SHP77 (cell line): ENCODE data around the gene RALGAPA1.

Experiments used
- DNase-seq, 2 experiments: peaks; one replicate each; lab custom pipeline; 2025; lab: John Stamatoyannopoulos, UW

Gene RALGAPA1

DNA sequence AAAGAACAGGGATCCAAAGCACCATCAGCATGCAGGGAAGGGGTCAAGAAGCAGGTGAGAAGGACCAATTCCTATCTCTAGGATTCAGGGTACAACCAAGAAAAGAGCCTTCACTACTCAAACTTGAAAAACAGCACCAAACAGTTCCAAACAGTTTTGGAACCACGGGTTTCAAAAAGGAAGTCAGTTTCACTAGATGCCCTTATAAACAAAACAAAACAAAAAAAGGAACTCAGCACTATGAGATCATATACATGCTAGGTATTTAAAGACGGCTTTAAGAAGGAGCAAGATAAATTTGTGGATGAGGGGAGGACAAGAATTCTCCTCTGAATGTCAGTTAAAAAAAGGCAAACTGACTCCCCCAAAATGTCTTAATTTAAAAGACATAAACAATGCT, 269.1 kb downstream of the RALGAPA1 start:
- DNase-seq: no peak

DNA sequence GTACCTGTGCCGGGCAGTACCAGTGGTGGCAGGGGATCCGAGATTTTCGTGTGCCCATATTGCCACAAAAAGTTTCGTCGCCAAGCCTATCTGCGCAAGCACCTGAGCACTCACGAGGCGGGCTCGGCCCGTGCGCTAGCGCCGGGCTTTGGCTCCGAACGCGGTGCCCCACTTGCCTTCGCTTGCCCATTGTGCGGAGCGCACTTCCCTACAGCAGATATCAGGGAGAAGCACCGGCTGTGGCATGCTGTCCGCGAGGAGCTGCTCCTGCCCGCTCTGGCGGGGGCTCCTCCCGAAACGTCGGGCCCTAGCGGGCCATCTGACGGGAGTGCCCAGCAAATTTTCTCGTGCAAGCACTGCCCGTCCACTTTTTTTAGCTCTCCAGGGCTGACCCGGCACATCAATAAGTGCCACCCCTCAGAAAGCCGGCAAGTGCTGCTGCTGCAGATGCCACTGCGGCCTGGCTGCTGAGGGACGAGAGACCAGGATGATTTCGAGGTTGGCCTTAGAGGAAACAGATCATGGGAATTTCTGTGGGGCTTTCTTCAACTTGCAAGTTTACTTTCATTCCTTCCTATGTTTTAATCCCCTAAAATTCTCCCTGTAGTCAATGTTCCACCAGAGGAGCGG, 273.5 kb downstream of the RALGAPA1 start:
- DNase-seq: no peak

DNA sequence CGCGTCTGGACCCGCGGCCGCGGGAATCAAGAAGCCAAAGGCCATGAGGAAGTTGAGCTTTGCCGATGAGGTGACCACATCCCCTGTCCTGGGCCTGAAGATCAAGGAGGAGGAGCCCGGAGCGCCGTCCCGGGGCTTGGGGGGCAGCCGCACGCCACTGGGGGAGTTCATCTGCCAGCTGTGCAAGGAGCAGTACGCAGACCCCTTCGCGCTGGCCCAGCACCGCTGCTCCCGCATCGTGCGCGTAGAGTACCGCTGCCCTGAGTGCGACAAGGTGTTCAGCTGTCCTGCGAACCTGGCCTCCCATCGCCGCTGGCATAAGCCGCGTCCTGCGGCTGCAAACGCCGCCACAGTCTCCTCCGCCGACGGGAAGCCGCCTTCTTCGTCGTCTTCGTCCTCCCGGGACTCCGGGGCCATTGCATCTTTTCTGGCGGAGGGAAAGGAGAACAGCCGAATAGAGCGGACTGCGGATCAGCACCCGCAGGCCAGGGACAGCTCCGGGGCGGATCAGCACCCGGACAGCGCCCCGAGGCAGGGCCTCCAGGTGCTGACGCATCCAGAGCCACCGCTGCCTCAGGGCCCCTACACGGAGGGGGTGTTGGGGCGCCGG, 274.1 kb downstream of the RALGAPA1 start:
- peak; percentile 17 to 34 for DNase-seq

DNA sequence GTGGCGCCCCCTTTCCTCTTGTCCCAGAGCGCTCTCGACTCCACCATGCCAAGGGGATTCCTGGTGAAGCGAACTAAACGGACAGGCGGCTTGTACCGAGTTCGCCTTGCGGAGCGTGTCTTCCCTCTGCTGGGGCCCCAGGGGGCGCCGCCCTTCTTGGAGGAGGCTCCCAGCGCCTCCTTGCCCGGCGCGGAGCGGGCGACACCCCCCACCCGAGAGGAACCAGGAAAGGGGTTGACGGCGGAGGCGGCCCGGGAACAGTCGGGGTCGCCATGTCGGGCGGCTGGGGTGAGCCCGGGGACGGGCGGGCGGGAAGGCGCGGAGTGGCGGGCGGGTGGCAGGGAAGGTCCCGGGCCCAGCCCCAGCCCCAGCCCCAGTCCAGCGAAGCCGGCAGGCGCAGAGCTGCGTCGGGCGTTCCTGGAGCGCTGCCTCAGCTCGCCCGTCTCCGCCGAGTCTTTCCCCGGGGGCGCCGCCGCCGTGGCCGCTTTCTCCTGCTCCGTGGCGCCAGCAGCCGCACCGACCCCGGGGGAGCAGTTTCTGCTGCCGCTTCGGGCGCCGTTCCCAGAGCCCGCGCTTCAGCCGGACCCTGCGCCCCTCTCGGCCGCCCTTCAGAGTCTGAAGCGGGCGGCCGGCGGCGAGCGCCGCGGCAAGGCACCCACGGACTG, 274.8 kb downstream of the RALGAPA1 start:
- DNase-seq: peak in 1 of 2 experiments; percentile 46

GRCh38 chr14:35533357-35534207, 275.5 kb downstream of the RALGAPA1 start, which contains the start of gene INSM2:
Gene INSM2, plus strand, starts transcription at chr14:35534164. Its CDS starts 89 bp downstream, at chr14:35534253.
- peak; percentile 90 to 92 for DNase-seq

GRCh38 chr14:35532783-35533356, 276.2 kb downstream of the RALGAPA1 start:
- DNase-seq: no peak

GRCh38 chr14:35531960-35532747, 276.9 kb downstream of the RALGAPA1 start:
- DNase-seq: no peak

- DNase-seq: no peak
Measured at GRCh38 chr14:35526962-35527361, 282.1 kb downstream of the RALGAPA1 start.

DNA sequence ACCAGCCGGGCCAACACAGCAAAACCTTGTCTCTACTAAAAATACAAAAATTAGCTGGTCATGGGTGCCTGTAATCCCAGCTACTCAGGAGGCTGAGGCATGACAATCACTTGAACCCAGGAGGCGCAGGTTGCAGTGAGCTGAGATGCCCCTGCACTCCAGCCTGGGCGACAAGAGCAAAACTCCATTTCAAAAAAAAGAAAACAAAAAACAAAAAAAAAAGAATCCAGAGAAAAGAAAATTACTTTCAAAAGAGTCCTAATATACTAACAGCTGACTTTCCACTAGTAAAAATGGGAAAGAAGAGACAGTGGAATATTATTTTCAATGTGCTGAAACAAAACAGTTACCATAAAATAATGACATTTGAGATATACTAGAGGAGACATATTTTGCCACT, 283.4 kb downstream of the RALGAPA1 start:
- DNase-seq: no peak

DNA sequence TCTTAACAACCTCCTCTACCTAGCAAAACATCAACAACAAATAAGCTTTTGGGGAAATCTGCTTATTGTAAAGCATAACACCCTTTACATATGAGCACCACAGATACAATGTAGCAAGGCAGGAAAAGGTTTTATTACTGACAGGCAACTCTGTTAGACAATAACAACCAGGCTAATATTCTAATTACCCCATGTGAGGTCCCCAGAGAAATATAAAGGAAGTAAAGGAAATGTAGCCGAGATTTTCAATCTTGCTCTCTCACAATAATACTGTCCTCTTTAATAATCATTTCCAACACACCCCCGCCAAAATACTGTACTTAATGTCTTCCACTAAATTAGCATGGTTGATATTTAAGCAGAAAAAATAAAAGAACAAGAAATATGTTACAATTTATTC, 289.1 kb downstream of the RALGAPA1 start:
- no peak for DNase-seq

- DNase-seq: no peak
Measured at GRCh38 chr14:35515916-35516315, 293.2 kb downstream of the RALGAPA1 start.

DNA sequence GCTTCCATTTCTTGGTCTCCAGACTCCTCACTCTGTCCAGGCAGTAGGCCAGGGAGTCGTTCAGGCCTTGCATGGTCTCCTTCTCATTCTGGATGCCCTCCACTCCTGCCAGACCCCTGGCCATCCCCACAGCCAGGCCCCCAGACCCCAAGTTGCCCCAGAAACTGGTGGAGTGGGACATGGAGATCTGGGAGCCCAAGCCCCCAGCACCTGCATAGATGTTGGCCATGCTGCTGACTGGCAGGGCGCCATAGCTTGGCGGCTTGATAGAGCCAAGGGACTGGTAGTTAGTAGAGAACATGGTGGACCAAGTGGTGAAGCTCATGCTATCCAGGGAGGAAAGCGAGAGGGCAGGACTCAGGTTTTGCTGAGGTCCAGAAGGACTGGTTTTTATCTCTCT, 296.3 kb downstream of the RALGAPA1 start:
- no peak for DNase-seq

- no peak for DNase-seq
Measured at GRCh38 chr14:35509846-35510245, 299.2 kb downstream of the RALGAPA1 start.

DNA sequence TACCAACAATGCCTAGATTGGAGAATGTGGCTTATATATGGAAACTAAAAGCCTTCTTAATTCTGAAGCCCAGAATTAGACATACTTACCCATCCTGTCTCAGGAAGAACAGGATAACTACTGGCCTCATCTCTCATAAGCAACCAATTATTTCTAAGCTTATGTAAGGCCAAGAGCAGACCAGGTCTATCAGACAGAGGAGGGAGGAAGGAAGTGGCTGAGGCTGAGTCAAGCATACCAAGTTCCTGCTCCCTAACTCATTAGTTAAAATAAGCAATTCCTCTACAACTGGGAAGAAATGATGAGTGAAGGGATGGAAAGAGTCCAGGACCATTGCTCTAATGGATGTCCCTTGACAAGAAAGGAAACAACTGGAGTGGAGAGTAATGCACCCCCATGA, 302.2 kb downstream of the RALGAPA1 start:
- no peak for DNase-seq

- no peak for DNase-seq
Measured at GRCh38 chr14:35506461-35506860, 302.6 kb downstream of the RALGAPA1 start.

DNA sequence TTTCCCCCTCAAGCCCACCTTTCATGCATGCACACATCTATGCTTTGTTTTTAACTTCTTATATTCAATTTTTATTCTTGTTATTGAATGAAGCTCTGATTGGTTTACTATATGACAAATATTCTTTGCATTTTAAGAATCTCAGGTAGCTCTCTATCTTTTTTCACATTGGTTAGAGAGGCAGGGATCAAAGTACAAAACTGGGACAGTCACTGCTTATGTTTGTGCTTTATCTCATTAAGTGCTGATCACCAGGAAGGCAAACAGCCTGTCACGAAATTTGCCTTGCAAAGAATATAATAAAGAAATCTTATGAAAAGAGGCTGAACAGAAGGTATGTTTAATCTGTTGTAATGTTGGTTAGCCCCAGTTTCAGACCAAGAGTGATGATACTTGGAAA, 304.8 kb downstream of the RALGAPA1 start:
- DNase-seq: no peak

- DNase-seq: no peak
Measured at GRCh38 chr14:35503646-35504045, 305.4 kb downstream of the RALGAPA1 start.

DNA sequence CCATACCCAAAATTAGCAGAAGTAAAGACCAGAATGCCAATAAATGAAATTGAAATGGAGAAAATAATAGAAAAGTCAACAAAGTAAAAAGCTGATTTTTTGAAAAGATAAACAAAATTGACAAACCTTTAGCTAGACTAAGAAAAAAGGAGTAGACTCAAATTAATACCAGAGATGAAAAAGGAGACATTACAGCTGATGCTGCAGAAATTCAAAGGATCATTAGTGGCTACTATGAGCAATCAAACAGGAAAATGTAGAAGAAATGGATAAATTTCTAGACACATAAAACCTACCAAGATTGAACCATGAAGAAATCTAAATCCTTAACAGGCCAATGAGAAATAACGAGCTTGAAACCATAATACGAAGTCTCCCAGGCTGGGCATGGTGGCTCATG, 309.9 kb downstream of the RALGAPA1 start:
- DNase-seq: no peak

DNA sequence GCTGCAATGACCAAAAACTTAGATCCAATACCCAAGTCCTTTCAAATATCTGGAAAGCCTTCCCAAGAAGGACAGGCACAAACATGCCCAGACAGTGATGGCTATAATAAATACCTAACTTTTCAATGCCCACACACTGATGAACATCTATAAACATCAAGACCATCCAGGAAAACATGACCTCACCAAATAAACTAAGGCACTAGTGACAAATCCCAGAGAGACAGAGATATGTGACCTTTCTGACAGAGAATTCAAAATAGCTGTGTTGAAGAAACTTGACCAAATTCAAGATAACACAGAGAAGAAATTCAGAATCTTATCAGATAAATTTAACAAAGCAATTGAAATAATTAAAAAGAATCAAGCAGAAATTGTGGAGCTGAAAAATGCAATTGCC, 313.8 kb downstream of the RALGAPA1 start:
- DNase-seq: no peak

- no peak for DNase-seq
Measured at GRCh38 chr14:35492569-35493014, 316.5 kb downstream of the RALGAPA1 start.
